ENCODE results near the gene CELA2B.

- TF ChIP-seq CTCF (conservative IDR thresholded peaks at IDR 0.05) (no peak), EZH2 (IDR thresholded peaks at IDR 0.05; ENCODE audit: low read depth) (no peak)
Measured at GRCh38 chr1:15454256-15454655, 21.6 kb upstream of the CELA2B start.

Data from PC-9 (cell line).